ENCODE measurements around the gene CAMK2D.

DNA sequence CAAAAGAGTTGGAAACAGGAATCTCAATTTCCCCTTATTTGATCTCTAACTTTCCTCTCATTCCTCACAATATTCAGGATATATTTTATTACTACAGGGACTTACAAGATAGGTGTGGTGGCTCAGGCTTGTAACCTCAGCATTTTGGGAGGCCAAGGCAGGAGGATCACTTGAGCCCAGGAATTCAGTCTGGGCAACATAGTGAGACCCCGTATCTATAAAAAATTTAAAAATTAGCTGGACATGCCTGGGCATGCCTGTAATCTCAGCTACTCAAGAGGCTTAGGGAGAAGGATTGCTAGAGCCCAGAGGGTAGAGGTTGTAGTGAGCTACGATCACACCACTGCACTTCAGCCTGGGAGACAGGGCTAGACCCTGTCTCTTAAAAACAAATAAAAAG lies 200.4 kb downstream of the CAMK2D start:
- TF ChIP-seq, protein P1, sequence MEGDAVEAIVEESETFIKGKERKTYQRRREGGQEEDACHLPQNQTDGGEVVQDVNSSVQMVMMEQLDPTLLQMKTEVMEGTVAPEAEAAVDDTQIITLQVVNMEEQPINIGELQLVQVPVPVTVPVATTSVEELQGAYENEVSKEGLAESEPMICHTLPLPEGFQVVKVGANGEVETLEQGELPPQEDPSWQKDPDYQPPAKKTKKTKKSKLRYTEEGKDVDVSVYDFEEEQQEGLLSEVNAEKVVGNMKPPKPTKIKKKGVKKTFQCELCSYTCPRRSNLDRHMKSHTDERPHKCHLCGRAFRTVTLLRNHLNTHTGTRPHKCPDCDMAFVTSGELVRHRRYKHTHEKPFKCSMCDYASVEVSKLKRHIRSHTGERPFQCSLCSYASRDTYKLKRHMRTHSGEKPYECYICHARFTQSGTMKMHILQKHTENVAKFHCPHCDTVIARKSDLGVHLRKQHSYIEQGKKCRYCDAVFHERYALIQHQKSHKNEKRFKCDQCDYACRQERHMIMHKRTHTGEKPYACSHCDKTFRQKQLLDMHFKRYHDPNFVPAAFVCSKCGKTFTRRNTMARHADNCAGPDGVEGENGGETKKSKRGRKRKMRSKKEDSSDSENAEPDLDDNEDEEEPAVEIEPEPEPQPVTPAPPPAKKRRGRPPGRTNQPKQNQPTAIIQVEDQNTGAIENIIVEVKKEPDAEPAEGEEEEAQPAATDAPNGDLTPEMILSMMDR (IDR thresholded peaks at IDR 0.05 in 8 of 11, conservative IDR thresholded peaks at IDR 0.05 in 3 of 11): no peak
- TF ChIP-seq POLR2A (IDR thresholded peaks at IDR 0.05) (no peak), POLR2AphosphoS5 (IDR thresholded peaks at IDR 0.05) (no peak)
